Prostate gland (tissue), 2 donors: ENCODE data around the gene SLC6A11.

ENCODE experiments used
- CTCF ChIP-seq, 4 experiments: fragments of 200-600 bp in 2 of 4; fragments of 450-650 bp in 2 of 4; sonication (generic) in 2 of 4; IDR thresholded peaks; 1 replicate in 3 of 4; 2 replicates in 1 of 4; pipeline ENCODE4 v1.5.1; 2016 to 2019; ENCODE audit warnings: antibody characterized with exemption in 4 of 4, mild to moderate bottlenecking in 2 of 4, moderate library complexity in 2 of 4
- POLR2A ChIP-seq: fragments of 450-650 bp; IDR thresholded peaks from one replicate; pipeline ENCODE4 v1.6.1; 2016; ENCODE audit warnings: antibody characterized with exemption, mild to moderate bottlenecking
- POLR2AphosphoS5 ChIP-seq: sonication (generic); formaldehyde crosslinking; IDR thresholded peaks from one replicate; pipeline ENCODE4 v1.6.1; 2017; ENCODE audit warnings: antibody characterized with exemption

GRCh38 chr3:10836676-10837075 lies 20.6 kb downstream of the SLC6A11 start:
- TF ChIP-seq CTCF (IDR thresholded peaks at IDR 0.05) (no peak), POLR2A (no peak), POLR2AphosphoS5 (no peak)
